Measurements from ENCODE around the gene ACSF3.

DNA sequence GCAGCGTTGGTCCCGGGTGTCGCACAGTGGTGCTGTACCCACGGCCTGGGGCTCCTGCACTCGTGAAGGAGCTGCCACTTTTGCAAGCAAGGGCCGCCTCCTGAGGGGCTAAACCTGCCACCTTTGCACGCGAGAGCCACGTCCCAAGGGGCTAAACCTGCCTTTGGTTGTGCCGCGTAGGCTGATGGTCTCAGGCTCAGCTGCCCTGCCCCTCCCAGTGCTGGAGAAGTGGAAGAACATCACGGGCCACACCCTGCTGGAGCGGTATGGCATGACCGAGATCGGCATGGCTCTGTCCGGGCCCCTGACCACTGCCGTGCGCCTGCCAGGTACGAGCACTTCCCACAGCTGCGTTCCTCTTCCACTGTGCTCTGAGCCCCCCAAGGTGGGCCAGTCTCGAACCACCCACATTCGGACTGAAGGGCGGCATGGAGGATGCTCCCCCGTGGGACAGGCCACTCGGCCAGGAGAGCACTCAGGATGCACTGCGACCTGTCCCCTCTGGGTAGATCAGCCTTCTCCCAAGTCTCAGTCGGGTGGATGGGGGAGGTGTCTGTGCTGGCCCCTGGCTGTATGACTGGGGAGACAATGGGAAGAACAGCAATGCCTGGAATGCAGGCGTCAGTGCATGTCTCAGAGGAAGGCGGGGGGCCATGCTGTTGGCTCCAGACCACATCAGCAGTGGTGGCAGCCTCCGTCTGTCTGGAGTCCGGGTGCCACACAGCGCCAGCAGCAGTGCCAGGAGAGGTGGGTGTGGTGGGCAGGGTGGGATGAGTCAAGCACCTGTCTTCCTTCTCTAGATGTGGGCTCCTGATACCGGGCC lies 20.7 kb downstream of the ACSF3 start:
- no peak for TF ChIP-seq CTCF (conservative IDR thresholded peaks at IDR 0.05 in 1 of 2, IDR thresholded peaks at IDR 0.05 in 1 of 2; ENCODE audit: low read depth in 1 of 2, low read length in 2 of 2)
- no peak for TF ChIP-seq EZH2 (IDR thresholded peaks at IDR 0.05; ENCODE audit: low read length, missing control alignments)

Data from fibroblast of lung (primary cell).